Activated naive CD4-positive, alpha-beta T cell treated with anti-CD3 and anti-CD28 coated beads, Interleukin-2, amount 50 U/mL, for 72 hours (primary cell): ENCODE data around the gene DCAF16. TPM values are rescaled to one million over a fixed set of nuclear protein-coding genes. Genes with fewer than 3 reads are reported as not detected.

ENCODE experiments used
- ATAC-seq, 2 donors: fragments of 150-1000 bp; cut with Tn5 transposase; 2 replicates each; pipeline ENCODE4 v1.10.0; 2021; ENCODE audit warnings: mild to moderate bottlenecking in 2 of 2, moderate library complexity in 2 of 2
- DNase-seq, 2 donors: peaks; one replicate each; pipeline ENCODE4 v3.0.0; 2021 to 2022; ENCODE audit warnings: low spot score in 2 of 2
- H3K27ac Mint-ChIP-seq, 2 donors: one replicate each; pipeline ENCODE4 v1.8.0; 2022; ENCODE audit warnings: mild to moderate bottlenecking in 2 of 2, mixed read lengths in 2 of 2
- H3K36me3 Mint-ChIP-seq, 2 donors: one replicate each; pipeline ENCODE4 v1.8.0; 2022; ENCODE audit warnings: mixed read lengths in 2 of 2
- H3K9me3 Mint-ChIP-seq, 2 donors: one replicate each; pipeline ENCODE4 v1.8.0; 2022; ENCODE audit warnings: mixed read lengths in 2 of 2
- total RNA-seq, 2 donors: library from RNA; stranded (reverse); gene quantifications; one replicate each; pipeline ENCODE4 v1.2.3, GENCODE V29; 2022

The DCAF16 gene
- total RNA-seq, 2 donors from 2014 or later, result 43.5 to 52.7 TPM

- peak in 1 of 2 donors; percentile 63 for ATAC-seq
- H3K36me3 Mint-ChIP-seq, result peaks cover 10 to 13% of the 10 kb centered on the region in 2 donors
Measured at GRCh38 chr4:17797808-17798207, 12.7 kb downstream of the DCAF16 start.

DNA sequence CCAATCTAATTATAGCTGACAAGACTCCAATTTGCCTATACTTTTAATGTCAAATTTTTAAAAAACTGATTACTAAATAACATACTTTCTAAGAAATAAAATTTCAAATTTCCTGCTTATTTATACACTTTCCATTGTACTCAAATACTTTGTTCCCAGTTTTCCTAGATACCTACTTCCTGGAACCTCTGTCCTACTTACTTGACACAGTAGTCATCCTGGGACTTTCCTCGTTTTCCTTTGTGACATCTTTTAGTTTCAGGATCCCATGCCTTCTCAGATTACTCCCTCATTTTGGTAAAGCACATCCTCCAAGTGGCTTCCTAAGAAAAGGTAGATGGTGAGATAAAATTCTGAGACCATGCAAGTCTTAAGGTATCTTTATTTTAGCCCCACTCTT, 15.8 kb downstream of the DCAF16 start:
- DNase-seq (no peak), ATAC-seq (no peak)
- Mint-ChIP-seq H3K36me3 (peaks cover 5 to 12% of the 10 kb centered on the region in 2 donors), H3K9me3 (no peaks in the 10 kb centered on the region), H3K27ac (no peak overlapping the region)

More at GRCh38 chr4:17797808-17798207, 12.7 kb downstream of the DCAF16 start:
- Mint-ChIP-seq H3K9me3 (no peaks in the 10 kb centered on the region), H3K27ac (peak overlapping the region in 1 of 2 donors; percentile 26)
- DNase-seq, result no peak

DNA sequence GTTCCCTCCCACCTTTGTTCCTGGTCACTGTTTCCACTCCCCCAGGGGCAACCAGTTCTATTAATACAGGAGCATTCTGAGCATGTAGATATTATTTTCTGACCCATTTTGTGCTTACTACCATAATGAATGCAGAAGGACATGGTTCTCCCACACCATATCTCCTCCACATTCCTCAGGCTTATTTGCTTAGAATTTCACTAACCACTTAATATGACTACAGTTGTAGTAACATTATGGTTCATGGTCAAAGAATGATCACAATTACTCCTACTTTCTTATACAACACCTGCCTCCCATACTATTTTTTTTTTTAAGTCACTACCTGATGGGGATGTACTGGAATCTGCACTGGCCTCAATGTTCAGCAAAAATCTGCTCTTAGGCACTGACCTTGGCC, 21.6 kb downstream of the DCAF16 start:
- no peak for ATAC-seq
- Mint-ChIP-seq H3K9me3 (no peaks in the 10 kb centered on the region), H3K36me3 (peaks cover 8 to 12% of the 10 kb centered on the region in 2 donors), H3K27ac (no peak overlapping the region)
- no peak for DNase-seq

DNA sequence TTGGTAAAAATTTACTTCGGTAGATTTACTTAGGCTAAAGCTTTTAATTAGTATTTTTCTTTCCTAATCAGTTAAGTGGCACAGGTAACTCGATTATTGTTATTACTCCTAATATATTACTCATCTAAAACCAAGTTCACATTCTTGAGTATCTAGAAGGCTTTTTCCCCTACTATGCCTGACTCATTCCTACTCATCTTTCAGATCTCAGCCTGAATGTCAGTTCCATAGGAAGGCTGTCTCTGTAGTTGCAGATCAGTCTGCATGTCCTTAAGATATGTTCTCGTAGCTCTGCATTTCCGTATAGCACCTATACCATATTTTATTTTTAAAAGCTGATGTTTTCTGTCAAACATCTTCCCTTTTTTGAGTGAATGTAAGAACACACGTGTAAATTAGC, 23.2 kb downstream of the DCAF16 start:
- DNase-seq, result no peak
- Mint-ChIP-seq H3K9me3 (no peaks in the 10 kb centered on the region), H3K27ac (no peak overlapping the region), H3K36me3 (peaks cover 9 to 13% of the 10 kb centered on the region in 2 donors)
- ATAC-seq, result peak in 1 of 2 donors; percentile 60

DNA sequence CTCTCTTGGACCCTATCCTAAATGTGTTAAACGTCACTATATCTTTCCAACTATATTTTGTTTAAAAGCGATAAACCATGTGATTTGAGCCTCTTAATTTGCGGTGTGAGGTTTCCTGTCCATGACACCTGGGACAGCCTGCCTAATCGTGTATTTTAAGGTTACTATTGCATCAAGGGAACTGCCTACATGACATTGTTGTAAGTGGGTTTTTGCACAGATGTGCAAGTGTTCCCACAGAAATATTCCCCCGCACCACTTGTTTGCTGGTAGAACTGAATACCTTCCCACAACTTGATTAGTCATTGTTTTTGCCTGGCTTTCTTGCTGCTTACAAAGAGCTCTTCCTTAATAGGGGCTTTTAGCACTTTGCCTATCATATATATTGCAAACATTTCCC, 24.0 kb downstream of the DCAF16 start:
- DNase-seq, result no peak
- ATAC-seq, result no peak
- H3K36me3 Mint-ChIP-seq, result peaks cover 13 to 16% of the 10 kb centered on the region in 2 donors
- no peak overlapping the region for H3K27ac Mint-ChIP-seq
- H3K9me3 Mint-ChIP-seq, result no peaks in the 10 kb centered on the region

DNA sequence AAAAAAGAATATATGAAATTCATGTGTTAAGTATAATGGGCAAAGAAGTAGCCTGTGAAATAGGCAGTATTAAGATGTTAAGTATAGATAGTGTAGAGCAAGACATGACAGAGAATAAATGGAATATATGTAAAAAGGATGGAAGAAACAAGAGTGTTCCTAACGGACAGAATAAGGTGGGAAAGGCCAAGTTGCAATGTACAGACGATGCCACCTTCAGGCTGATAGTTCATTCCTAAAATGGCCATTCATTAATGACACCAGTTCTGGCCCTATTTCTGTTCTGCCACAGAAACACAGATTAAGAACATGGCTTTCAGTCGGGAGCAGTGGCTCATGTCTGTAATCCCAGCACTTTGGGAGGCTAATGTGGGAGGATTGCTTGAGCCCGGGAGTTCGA, 24.7 kb downstream of the DCAF16 start:
- DNase-seq (no peak), ATAC-seq (no peak)
- Mint-ChIP-seq H3K9me3 (no peaks in the 10 kb centered on the region), H3K27ac (no peak overlapping the region), H3K36me3 (peaks cover 10 to 16% of the 10 kb centered on the region in 2 donors)

GRCh38 chr4:17781300-17782287, 29.0 kb downstream of the DCAF16 start, which contains the start of gene FAM184B:
Gene FAM184B (minus strand): TSS chr4:17781621. CDS start chr4:17781299, 322 bp downstream.
- DNase-seq, result no peak
- Mint-ChIP-seq H3K9me3 (no peaks in the 10 kb centered on the region), H3K27ac (no peak within 1 kb of the TSS), H3K36me3 (peaks cover 7 to 10% of the 10 kb centered on the region in 2 donors)
- peak in 1 of 2 donors; percentile 52 for ATAC-seq

- Mint-ChIP-seq H3K27ac (no peak overlapping the region), H3K36me3 (peaks cover 7 to 10% of the 10 kb centered on the region in 2 donors), H3K9me3 (no peaks in the 10 kb centered on the region)
- ATAC-seq (no peak), DNase-seq (no peak)
Measured at GRCh38 chr4:17780501-17781299, 29.9 kb downstream of the DCAF16 start.

- ATAC-seq (no peak), DNase-seq (no peak)
- no peaks in the 10 kb centered on the region for H3K9me3 Mint-ChIP-seq
- H3K27ac Mint-ChIP-seq, result no peak overlapping the region
- peaks cover 7 to 10% of the 10 kb centered on the region in 2 donors for H3K36me3 Mint-ChIP-seq
Measured at GRCh38 chr4:17778431-17778830, 32.1 kb downstream of the DCAF16 start.

GRCh38 chr4:17773135-17773698, 37.3 kb downstream of the DCAF16 start:
- ATAC-seq (no peak), DNase-seq (no peak)
- Mint-ChIP-seq H3K36me3 (no peaks in the 10 kb centered on the region), H3K9me3 (no peaks in the 10 kb centered on the region), H3K27ac (no peak overlapping the region)

GRCh38 chr4:17771284-17771908, 39.2 kb downstream of the DCAF16 start:
- Mint-ChIP-seq H3K36me3 (peaks cover 0 to under 1% of the 10 kb centered on the region in 2 donors), H3K9me3 (no peaks in the 10 kb centered on the region), H3K27ac (no peak overlapping the region)
- DNase-seq (no peak), ATAC-seq (no peak)

DNA sequence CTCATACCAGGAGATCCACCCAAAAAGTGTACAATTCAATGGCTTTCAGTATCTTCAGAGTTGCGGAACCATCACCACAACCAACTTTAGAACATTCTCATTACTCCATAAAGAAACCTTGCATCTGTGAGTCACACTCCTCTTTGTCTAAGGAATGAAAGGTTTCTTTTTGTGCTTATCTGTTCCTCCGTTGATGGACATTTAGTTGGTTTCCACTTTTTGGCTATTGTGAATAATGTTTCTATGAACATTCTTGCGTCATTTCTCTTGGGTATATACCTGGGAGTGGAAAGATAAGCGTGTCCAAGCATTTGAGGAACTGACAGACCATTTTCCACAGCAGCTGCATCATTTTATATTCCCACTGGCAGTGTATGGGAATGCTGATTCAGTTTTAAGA, 39.7 kb downstream of the DCAF16 start:
- DNase-seq (no peak), ATAC-seq (no peak)
- no peak overlapping the region for H3K27ac Mint-ChIP-seq
- peaks cover 0 to 3% of the 10 kb centered on the region in 2 donors for H3K9me3 Mint-ChIP-seq
- peaks cover 0 to 6% of the 10 kb centered on the region in 2 donors for H3K36me3 Mint-ChIP-seq

DNA sequence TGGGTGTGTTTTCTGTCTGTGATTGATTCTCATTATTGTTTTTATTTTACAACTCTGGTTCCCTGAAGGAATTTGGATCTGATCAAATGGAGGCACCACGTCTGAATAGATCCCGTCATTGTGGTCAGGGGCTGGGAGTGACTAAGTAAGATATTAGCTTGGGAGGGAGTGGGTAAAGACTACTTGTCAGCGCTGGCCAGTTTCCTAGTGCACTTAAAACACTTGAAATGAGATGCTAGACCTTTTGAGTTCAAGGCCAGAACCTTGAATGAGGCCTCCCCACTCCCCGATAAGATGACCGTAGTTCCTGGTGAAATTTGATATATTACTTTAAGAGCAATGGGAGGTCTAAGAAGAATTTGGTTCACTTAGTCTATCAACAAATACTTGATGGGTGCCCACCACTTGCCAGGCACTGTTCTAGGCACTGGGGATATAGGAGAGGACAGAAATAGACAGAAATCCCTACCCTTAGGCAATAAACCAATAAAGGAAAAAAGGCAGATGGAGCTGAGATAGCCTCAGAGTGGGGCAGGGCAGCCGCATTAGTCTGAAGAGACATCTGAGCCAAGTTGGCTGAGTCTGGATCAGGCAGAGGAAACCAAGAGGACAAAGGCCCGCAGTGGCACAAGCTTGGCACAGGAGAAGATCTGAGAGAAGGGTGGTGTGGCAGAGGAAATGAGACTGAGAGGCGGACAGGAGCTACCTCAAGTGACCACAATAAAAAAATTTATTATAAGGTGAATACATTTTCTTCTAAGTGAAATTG, 41.0 kb downstream of the DCAF16 start:
- ATAC-seq, result no peak
- no peak overlapping the region for H3K27ac Mint-ChIP-seq
- H3K9me3 Mint-ChIP-seq, result peaks cover 0 to 3% of the 10 kb centered on the region in 2 donors
- peaks cover 0 to 9% of the 10 kb centered on the region in 2 donors for H3K36me3 Mint-ChIP-seq
- DNase-seq, result no peak

GRCh38 chr4:17766826-17767458, 43.6 kb downstream of the DCAF16 start:
- DNase-seq (no peak), ATAC-seq (no peak)
- Mint-ChIP-seq H3K9me3 (peaks cover 0 to 3% of the 10 kb centered on the region in 2 donors), H3K36me3 (peaks cover 0 to 9% of the 10 kb centered on the region in 2 donors), H3K27ac (no peak overlapping the region)
